Left colon (tissue), 2 donors: ENCODE measurements around the gene DOCK11. TPM values are rescaled to one million over a fixed set of nuclear protein-coding genes. Genes with fewer than 3 reads are reported as not detected.

Source experiments
- total RNA-seq, 2 donors: library from RNA; stranded (reverse); fragmentation: NEBNext Ultra II Directional; extraction: Animal tissue kit (Norgen Biotek cat#: 25700); gene quantifications; one replicate each; pipeline ENCODE4 v1.2.1, GENCODE V29; 2021
- donor health status: DM: no; HTN: no; CAD: no.
- donor health status: DM: yes; HTN: yes; CAD: no.

Gene DOCK11
- total RNA-seq, 2 donors from 2014 or later = 4.3 to 8.3 TPM

Other genes starting within 250 kb of the DOCK11 start
- gene WDR44, start 149.7 kb upstream of the DOCK11 start, total RNA-seq = 10 to 100 TPM; 10.8 to 13.8 TPM
- 100 to 1,000 TPM; 101 to 112 TPM for gene IL13RA1, start 231.8 kb downstream of the DOCK11 start, total RNA-seq